Muscle of arm (tissue), 12 donors: ENCODE data around the gene KCNQ2. TPM values are rescaled to one million over a fixed set of nuclear protein-coding genes. Genes with fewer than 3 reads are reported as not detected.
A peak's percentile ranks its signal among the peaks of the same experiment; 100 is the strongest.

Experiments
- DNase-seq: peaks from one replicate; pipeline ENCODE4 v3.0.0-alpha.2; 2013
- polyA plus RNA-seq, 12 donors: library from polyadenylated mRNA; unstranded; fragments of 120-200 nt; gene quantifications; one replicate each; pipeline ENCODE4 v1.2.1, GENCODE V29; 2013; ENCODE audit not compliant: insufficient read length in 12 of 12

The KCNQ2 gene
- polyA plus RNA-seq, 12 donors, result 1.6 to 5.4 (median 2.9) TPM; not detected in 1

GRCh38 chr20:63418617-63419016 is 53.8 kb downstream of the KCNQ2 start:
- no peak for DNase-seq

DNA sequence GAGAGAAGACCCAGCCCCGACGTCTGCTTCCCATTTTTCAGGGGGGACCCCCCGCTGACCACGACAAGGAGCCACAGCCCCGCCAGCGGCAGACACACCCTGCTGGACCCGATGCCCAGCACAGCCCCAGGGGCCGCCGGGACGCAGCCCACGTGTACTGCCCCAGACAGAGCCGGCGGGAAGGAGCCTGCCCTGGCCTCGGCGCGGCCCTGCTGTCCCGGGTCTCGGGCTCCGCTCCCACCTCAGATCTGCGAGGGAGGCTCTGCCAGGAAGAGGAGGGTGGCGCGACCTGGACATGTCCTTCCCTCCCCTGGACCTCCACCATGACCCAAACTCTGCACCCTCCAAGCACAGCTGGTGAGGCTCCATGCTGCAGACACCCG is 54.7 kb downstream of the KCNQ2 start:
- DNase-seq, result no peak

- DNase-seq, result no peak
These were observed 55.2 kb downstream of the KCNQ2 start for GRCh38 chr20:63417097-63417737.

- no peak for DNase-seq
These were observed 55.8 kb downstream of the KCNQ2 start for GRCh38 chr20:63416631-63417030.

DNA sequence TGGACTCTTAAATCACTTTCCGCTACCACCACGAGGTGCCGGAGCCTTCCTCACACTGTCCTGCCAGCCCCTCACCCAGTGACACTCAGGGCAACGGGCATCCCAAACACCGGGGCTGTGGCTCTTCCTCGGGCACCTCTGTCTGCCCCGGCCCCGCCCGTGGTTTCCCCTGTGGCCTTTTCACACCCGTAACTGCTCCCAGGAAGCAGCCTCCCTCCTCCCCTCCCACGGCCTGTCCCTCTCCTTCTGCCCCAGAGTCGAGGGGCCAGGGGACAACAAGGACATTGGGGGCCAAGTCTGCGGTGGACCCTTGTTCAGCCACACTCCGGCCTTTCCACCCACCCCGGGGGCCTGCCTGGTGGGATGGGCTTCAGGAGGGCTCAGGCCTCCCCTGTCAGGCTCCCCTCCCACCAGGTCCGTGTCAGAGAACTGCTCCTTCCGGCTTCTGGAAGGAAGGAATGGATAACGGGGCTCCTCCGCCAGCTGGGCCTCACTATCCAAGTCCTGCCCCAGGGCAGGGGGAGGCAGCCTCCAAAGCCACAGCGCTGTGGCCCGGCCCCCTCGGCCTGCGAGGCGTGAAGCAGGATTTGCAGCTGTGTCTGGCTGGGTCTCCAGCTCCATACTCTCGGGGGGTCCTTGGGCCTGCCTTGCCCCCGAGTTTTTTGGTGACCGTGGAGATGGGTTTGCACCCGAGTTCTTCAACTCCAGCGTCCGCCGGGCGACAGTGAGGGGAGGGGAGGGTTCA is 56.6 kb downstream of the KCNQ2 start:
- no peak for DNase-seq

- DNase-seq, result no peak
These were observed 57.6 kb downstream of the KCNQ2 start for GRCh38 chr20:63414720-63415430.

- DNase-seq, result no peak
These were observed 58.3 kb downstream of the KCNQ2 start for GRCh38 chr20:63413963-63414684.

GRCh38 chr20:63413323-63413722 is 59.1 kb downstream of the KCNQ2 start:
- DNase-seq, result no peak

GRCh38 chr20:63412889-63413288 is 59.6 kb downstream of the KCNQ2 start:
- DNase-seq, result no peak

- peak; percentile 43 for DNase-seq
These were observed 60.4 kb downstream of the KCNQ2 start for GRCh38 chr20:63411898-63412631.

GRCh38 chr20:63411151-63411897 is 61.1 kb downstream of the KCNQ2 start:
- no peak for DNase-seq

DNA sequence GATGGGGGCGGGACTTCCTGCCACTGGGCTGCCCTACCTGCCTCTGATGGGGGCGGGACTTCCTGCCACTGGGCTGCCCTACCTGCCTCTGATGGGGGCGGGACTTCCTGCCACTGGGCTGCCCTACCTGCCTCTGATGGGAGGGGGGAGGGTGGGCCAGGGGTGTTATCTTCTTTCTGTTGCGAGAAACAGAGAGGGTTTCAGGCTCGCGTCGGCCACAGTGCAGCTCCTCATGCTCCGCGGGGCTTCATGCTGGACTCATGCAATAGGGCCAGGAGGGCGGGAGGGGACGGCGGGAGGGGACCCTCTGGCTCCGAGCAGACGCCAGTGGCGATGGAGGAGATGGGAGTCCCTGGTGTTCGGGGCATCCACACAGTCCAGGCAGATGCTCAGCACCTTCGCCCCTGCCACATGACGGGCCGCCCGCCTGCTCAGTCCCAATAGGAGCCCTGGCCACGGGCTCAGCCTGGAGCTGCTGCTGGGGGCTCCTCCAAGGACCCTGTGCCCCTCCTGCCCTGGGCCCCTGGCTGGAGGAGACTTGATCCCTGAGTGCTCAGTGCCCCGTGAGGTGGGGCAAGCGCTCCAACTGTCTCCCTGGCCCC is 62.5 kb downstream of the KCNQ2 start:
- no peak for DNase-seq

GRCh38 chr20:63409066-63409833 is 63.2 kb downstream of the KCNQ2 start:
- no peak for DNase-seq

DNA sequence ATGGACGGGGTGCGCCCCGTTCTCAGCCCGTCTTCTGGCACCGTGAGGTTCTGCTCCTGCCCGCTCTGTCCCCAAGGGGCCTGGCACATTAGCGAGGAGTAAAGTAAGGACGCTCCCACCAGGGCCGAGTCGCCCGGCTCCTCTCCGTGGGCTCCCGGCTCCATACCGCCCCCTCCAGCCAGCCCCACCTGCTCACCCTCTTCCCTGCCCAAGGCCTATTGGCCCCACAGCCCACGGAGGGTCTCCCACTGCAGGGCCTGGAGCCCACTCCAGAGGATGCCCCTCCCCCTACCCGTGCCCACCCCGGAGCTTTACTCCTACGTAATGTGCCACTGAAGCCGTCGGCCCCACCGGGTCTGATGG is 63.8 kb downstream of the KCNQ2 start:
- DNase-seq, result no peak

- no peak for DNase-seq
These were observed 64.3 kb downstream of the KCNQ2 start for GRCh38 chr20:63407928-63408683.

- DNase-seq, result no peak
These were observed 65.7 kb downstream of the KCNQ2 start for GRCh38 chr20:63406617-63407245.

GRCh38 chr20:63406011-63406410 is 66.4 kb downstream of the KCNQ2 start:
- DNase-seq, result no peak

- no peak for DNase-seq
These were observed 67.2 kb downstream of the KCNQ2 start for GRCh38 chr20:63405102-63405730.
